ENCODE measurements around the gene BORCS8.

DNA sequence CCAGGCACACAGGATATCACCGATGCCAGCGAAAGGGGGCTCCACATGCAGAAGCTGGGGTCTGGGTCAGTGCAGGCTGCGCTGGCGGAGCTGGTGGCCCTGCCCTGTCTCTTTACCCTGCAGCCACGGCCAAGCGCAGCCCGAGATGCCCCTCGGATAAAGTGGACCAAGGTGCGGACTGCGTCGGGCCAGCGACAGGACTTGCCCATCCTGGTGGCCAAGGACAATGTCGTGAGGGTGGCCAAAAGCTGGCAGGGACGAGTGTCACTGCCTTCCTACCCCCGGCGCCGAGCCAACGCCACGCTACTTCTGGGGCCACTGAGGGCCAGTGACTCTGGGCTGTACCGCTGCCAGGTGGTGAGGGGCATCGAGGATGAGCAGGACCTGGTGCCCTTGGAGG lies 27.0 kb upstream of the BORCS8 start:
- TF ChIP-seq, protein P1, sequence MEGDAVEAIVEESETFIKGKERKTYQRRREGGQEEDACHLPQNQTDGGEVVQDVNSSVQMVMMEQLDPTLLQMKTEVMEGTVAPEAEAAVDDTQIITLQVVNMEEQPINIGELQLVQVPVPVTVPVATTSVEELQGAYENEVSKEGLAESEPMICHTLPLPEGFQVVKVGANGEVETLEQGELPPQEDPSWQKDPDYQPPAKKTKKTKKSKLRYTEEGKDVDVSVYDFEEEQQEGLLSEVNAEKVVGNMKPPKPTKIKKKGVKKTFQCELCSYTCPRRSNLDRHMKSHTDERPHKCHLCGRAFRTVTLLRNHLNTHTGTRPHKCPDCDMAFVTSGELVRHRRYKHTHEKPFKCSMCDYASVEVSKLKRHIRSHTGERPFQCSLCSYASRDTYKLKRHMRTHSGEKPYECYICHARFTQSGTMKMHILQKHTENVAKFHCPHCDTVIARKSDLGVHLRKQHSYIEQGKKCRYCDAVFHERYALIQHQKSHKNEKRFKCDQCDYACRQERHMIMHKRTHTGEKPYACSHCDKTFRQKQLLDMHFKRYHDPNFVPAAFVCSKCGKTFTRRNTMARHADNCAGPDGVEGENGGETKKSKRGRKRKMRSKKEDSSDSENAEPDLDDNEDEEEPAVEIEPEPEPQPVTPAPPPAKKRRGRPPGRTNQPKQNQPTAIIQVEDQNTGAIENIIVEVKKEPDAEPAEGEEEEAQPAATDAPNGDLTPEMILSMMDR (IDR thresholded peaks at IDR 0.05), result no peak
- no peak for TF ChIP-seq POLR2A (IDR thresholded peaks at IDR 0.05)
